ENCODE results near the gene DGCR6L. TPM values are rescaled to one million over a fixed set of nuclear protein-coding genes. Genes with fewer than 3 reads are reported as not detected.
"Not testable (repeated sequence)": the region's sequence is repeated elsewhere in the genome, so short reads cannot be mapped to it uniquely, and the experiment has no call there.

DGCR6L gene
- total and polyA plus RNA-seq, 2 experiments from 2014 or later = 84.6 to 111 TPM

GRCh38 chr22:20272700-20273099 is 47.2 kb downstream of the DGCR6L start:
- WGBS, 2 experiments (ENCODE audit: low coverage in 1 of 2, low lambda C conversion rate in 2 of 2, missing lambda C conversion rate in 2 of 2) = 59 to 72% methylated on average over 6 to 13 of the region's 13 CpGs
- H3F3A ChIP-seq (ENCODE audit: insufficient read depth) = no peaks in the 10 kb centered on the region
- no peaks in the 10 kb centered on the region for H4K20me1 ChIP-seq (ENCODE audit: insufficient read depth)
- no peaks in the 10 kb centered on the region for H3K79me2 ChIP-seq (ENCODE audit: insufficient read depth)
- H3K36me3 ChIP-seq (ENCODE audit: low read depth) = no peaks in the 10 kb centered on the region
- no peak overlapping the region for H2AFZ ChIP-seq
- H3K9ac ChIP-seq = no peak overlapping the region
- no peaks in the 10 kb centered on the region for H3K9me2 ChIP-seq (ENCODE audit: insufficient read depth)
- no peaks in the 10 kb centered on the region for H3K9me3 ChIP-seq (ENCODE audit: low read depth)
- in situ Hi-C loops (cut with MboI) = no loop called here
- TF ChIP-seq EZH2phosphoT487 (IDR thresholded peaks at IDR 0.05; ENCODE audit: insufficient read depth, low read depth) (no peak), EZH2 (IDR thresholded peaks at IDR 0.05; ENCODE audit: insufficient read depth, poor library complexity, severe bottlenecking) (no peak)
- no peak overlapping the region for H3K4me2 ChIP-seq (ENCODE audit: unreplicated experiment)
- DNase-seq = no peak
- H3K4me1 ChIP-seq (ENCODE audit: insufficient read depth) = no peaks in the 10 kb centered on the region
- no peaks in the 10 kb centered on the region for H3K27me3 ChIP-seq (replicated peaks; ENCODE audit: insufficient read depth)
- no peak overlapping the region for H3K4me3 ChIP-seq
- H3K27ac ChIP-seq = no peak overlapping the region

GRCh38 chr22:20272174-20272573 is 47.7 kb downstream of the DGCR6L start:
- in situ Hi-C loops (cut with MboI) = no loop called here
- Histone ChIP-seq H3K4me1 (ENCODE audit: insufficient read depth) (no peaks in the 10 kb centered on the region), H2AFZ (no peak overlapping the region), H3K36me3 (ENCODE audit: low read depth) (no peaks in the 10 kb centered on the region), H3K4me3 (no peak overlapping the region), H3K4me2 (ENCODE audit: unreplicated experiment) (no peak overlapping the region), H3K27me3 (replicated peaks; ENCODE audit: insufficient read depth) (no peaks in the 10 kb centered on the region), H3K27ac (no peak overlapping the region), H3K9ac (no peak overlapping the region), H3K9me2 (ENCODE audit: insufficient read depth) (no peaks in the 10 kb centered on the region), H3F3A (ENCODE audit: insufficient read depth) (no peaks in the 10 kb centered on the region), H3K9me3 (ENCODE audit: low read depth) (no peaks in the 10 kb centered on the region), H4K20me1 (ENCODE audit: insufficient read depth) (no peaks in the 10 kb centered on the region), H3K79me2 (ENCODE audit: insufficient read depth) (no peaks in the 10 kb centered on the region)
- 82 to 86% methylated on average over 8 to 9 of the region's 9 CpGs for WGBS, 2 experiments (ENCODE audit: low coverage in 1 of 2, low lambda C conversion rate in 2 of 2, missing lambda C conversion rate in 2 of 2)
- TF ChIP-seq EZH2phosphoT487 (IDR thresholded peaks at IDR 0.05; ENCODE audit: insufficient read depth, low read depth) = no peak
- TF ChIP-seq EZH2 (IDR thresholded peaks at IDR 0.05; ENCODE audit: insufficient read depth, poor library complexity, severe bottlenecking) = no peak
- no peak for DNase-seq

DNA sequence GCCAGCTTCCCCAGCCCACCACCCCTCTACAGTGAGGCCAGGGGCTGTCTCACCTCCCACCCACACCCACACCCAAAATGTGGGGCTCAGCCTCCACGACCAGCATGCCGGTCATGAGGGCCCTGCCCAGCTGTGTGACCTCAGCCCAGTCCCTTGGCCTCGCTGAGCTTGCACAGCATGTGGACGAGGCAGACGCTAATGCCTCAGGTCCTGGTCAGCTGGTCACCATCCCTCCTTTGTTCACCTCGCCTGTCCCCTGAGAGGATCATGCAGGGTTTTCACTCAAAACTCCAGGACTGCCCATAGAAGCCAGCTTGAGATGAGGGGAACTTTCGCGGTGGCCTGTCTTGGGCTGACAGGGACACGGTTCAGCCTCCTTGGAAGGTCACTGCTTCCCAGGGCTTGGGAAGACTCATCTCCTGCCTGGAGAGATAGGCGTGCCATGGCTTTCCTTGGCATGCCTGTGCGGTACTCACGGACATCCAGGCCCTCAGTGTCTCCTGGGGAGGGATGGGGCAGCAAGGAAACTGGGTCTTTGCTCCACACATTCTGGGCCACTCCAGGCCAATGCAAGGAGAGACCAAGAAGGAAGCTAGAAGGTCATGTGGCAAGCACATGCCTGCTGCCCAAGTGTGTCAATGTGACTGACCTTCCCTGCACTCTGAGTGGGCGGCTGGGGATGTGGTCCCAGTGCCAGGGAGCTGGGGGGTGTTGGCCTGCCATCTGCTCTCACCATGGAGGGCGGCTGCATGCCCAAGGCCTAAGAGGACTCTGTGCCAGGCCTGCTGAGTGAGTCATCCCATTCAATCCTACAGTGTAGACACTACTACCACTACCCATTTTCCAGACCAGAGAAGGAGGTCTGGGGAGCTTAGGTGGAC is 48.5 kb downstream of the DGCR6L start:
- no peaks in the 10 kb centered on the region for H3K36me3 ChIP-seq (ENCODE audit: low read depth)
- no peak overlapping the region for H3K9ac ChIP-seq
- no peaks in the 10 kb centered on the region for H3K9me2 ChIP-seq (ENCODE audit: insufficient read depth)
- H3K9me3 ChIP-seq (ENCODE audit: low read depth) = no peaks in the 10 kb centered on the region
- DNase-seq = no peak
- no peaks in the 10 kb centered on the region for H4K20me1 ChIP-seq (ENCODE audit: insufficient read depth)
- no peaks in the 10 kb centered on the region for H3F3A ChIP-seq (ENCODE audit: insufficient read depth)
- H3K4me3 ChIP-seq = no peak overlapping the region
- 90 to 93% methylated on average over 12 to 13 of the region's 14 CpGs for WGBS, 2 experiments (ENCODE audit: low coverage in 1 of 2, low lambda C conversion rate in 2 of 2, missing lambda C conversion rate in 2 of 2)
- H3K79me2 ChIP-seq (ENCODE audit: insufficient read depth) = no peaks in the 10 kb centered on the region
- no peak overlapping the region for H3K27ac ChIP-seq
- H3K4me1 ChIP-seq (ENCODE audit: insufficient read depth) = no peaks in the 10 kb centered on the region
- H3K4me2 ChIP-seq (ENCODE audit: unreplicated experiment) = no peak overlapping the region
- H3K27me3 ChIP-seq (replicated peaks; ENCODE audit: insufficient read depth) = no peaks in the 10 kb centered on the region
- TF ChIP-seq EZH2 (IDR thresholded peaks at IDR 0.05; ENCODE audit: insufficient read depth, poor library complexity, severe bottlenecking) = no peak
- TF ChIP-seq EZH2phosphoT487 (IDR thresholded peaks at IDR 0.05; ENCODE audit: insufficient read depth, low read depth) = no peak
- in situ Hi-C loops (cut with MboI) = no loop called here
- no peak overlapping the region for H2AFZ ChIP-seq

DNA sequence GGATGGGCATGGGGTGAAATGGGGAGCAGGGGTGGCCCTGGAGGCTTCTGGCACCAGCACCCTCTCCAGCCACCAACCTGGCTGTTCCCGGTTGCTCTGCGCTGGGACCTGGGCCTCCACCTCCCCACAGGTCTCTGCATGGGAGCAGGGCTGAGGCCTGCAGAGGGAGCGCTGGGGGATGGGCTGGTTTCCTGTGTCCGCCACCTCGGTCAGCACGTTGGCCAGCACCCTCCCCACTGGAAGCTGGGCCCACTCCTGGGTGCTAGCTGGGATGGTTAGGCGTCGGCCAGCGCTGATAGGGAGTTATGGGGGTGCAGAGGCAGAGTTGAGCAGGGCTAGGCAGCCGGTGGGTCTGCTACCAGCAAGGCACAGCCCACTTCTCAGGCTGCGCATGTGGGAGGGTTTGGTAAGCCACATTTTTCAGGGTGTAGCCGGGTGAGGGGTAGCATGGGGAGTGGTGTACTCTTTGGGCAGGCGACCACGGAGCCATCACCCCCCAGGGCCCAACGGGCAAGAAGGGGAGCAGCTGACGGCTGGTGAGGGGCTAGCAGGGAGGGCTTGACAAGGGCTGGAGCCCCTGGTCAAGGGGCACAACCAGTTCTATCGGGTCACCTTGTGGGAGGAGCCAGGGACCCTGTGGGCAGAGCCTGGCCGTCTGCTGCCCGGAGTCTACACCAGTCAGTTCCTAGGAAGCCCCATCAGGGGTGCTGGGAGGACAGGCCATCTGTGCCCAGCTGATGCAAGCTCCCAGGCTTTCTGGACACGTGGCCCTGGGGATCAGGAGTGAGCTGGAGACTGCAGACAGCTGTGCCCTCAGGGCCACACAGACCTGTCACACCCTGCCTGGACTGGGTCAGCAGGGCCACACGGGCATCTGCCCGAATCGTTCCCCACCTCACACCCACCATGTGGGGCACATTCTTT is 49.4 kb downstream of the DGCR6L start:
- H2AFZ ChIP-seq; in situ Hi-C loops (cut with MboI); H3K4me1 ChIP-seq (ENCODE audit: insufficient read depth); H3K4me2 ChIP-seq (ENCODE audit: unreplicated experiment); H3K27ac ChIP-seq; H4K20me1 ChIP-seq (ENCODE audit: insufficient read depth); H3K9ac ChIP-seq; H3F3A ChIP-seq (ENCODE audit: insufficient read depth); H3K4me3 ChIP-seq; H3K79me2 ChIP-seq (ENCODE audit: insufficient read depth); H3K36me3 ChIP-seq (ENCODE audit: low read depth); H3K27me3 ChIP-seq (replicated peaks; ENCODE audit: insufficient read depth); H3K9me3 ChIP-seq (ENCODE audit: low read depth); DNase-seq; H3K9me2 ChIP-seq (ENCODE audit: insufficient read depth): not testable (repeated sequence)
- WGBS, 2 experiments (ENCODE audit: low coverage in 1 of 2, low lambda C conversion rate in 2 of 2, missing lambda C conversion rate in 2 of 2) = 79 to 81% methylated on average over 19 to 20 of the region's 23 CpGs

- H3K9me3 ChIP-seq (ENCODE audit: low read depth); H3K4me1 ChIP-seq (ENCODE audit: insufficient read depth); H3K27ac ChIP-seq; DNase-seq; H3K9ac ChIP-seq; H3K9me2 ChIP-seq (ENCODE audit: insufficient read depth); in situ Hi-C loops (cut with MboI); H3K4me3 ChIP-seq; H4K20me1 ChIP-seq (ENCODE audit: insufficient read depth); H3F3A ChIP-seq (ENCODE audit: insufficient read depth); H3K36me3 ChIP-seq (ENCODE audit: low read depth); H3K79me2 ChIP-seq (ENCODE audit: insufficient read depth); H2AFZ ChIP-seq; H3K4me2 ChIP-seq (ENCODE audit: unreplicated experiment); H3K27me3 ChIP-seq (replicated peaks; ENCODE audit: insufficient read depth): not testable (repeated sequence)
- WGBS, 2 experiments (ENCODE audit: low coverage in 1 of 2, low lambda C conversion rate in 2 of 2, missing lambda C conversion rate in 2 of 2) = 80 to 82% methylated on average over 7 to 8 of the region's 8 CpGs
Observed at GRCh38 chr22:20269673-20270072, 50.2 kb downstream of the DGCR6L start.

- H4K20me1 ChIP-seq (ENCODE audit: insufficient read depth); H3K4me2 ChIP-seq (ENCODE audit: unreplicated experiment); H3K79me2 ChIP-seq (ENCODE audit: insufficient read depth); H3K9ac ChIP-seq; H3K36me3 ChIP-seq (ENCODE audit: low read depth); H3K27me3 ChIP-seq (replicated peaks; ENCODE audit: insufficient read depth); H3F3A ChIP-seq (ENCODE audit: insufficient read depth); H3K27ac ChIP-seq; DNase-seq; H3K4me3 ChIP-seq; in situ Hi-C loops (cut with MboI); H2AFZ ChIP-seq; H3K4me1 ChIP-seq (ENCODE audit: insufficient read depth); H3K9me2 ChIP-seq (ENCODE audit: insufficient read depth); H3K9me3 ChIP-seq (ENCODE audit: low read depth): not testable (repeated sequence)
- 62 to 88% methylated on average over 2 to 3 of the region's 4 CpGs for WGBS, 2 experiments (ENCODE audit: low coverage in 1 of 2, low lambda C conversion rate in 2 of 2, missing lambda C conversion rate in 2 of 2)
Observed at GRCh38 chr22:20269201-20269600, 50.7 kb downstream of the DGCR6L start.
